HepG2 (cell line): ENCODE results near the gene UNG. TPM values are rescaled to one million over a fixed set of nuclear protein-coding genes. Genes with fewer than 3 reads are reported as not detected.
A peak's percentile ranks its signal among the peaks of the same experiment; 100 is the strongest.

Experiments
- CREB1 ChIP-seq, 2 experiments: fragments of 450-650 bp in 1 of 2; IDR thresholded peaks; 2 replicates each; pipeline ENCODE4 v1.6.1; 2016 to 2017; ENCODE audit warnings: control low read depth in 1 of 2, mild to moderate bottlenecking in 1 of 2, missing compliant biosample characterization in 1 of 2, missing genetic modification characterization in 1 of 2
- DBP ChIP-seq: sonication (generic); formaldehyde crosslinking; IDR thresholded peaks from 2 replicates; pipeline ENCODE4 v1.4.0; 2020; ENCODE audit warnings: missing genetic modification reagents; ENCODE audit errors: not compliant biosample characterization
- IKZF5 ChIP-seq: IDR thresholded peaks from 2 replicates; pipeline ENCODE4 v1.6.1; 2018; ENCODE audit warnings: missing genetic modification reagents, mild to moderate bottlenecking, missing compliant biosample characterization
- REST ChIP-seq, 2 experiments: IDR thresholded peaks; 2 replicates each; pipeline ENCODE4 v1.6.1; 2011 to 2012; ENCODE audit warnings: low read length in 2 of 2, borderline replicate concordance in 1 of 2, low read depth in 1 of 2, mild to moderate bottlenecking in 1 of 2, moderate library complexity in 1 of 2
- RXRA ChIP-seq: sonication (generic); formaldehyde crosslinking; IDR thresholded peaks from 2 replicates; pipeline ENCODE4 v1.5.1; 2020; ENCODE audit warnings: missing genetic modification reagents
- SKI ChIP-seq: fragments of 450-650 bp; IDR thresholded peaks from one replicate; pipeline ENCODE4 v1.6.1; 2018; ENCODE audit warnings: mild to moderate bottlenecking; ENCODE audit not compliant: partially characterized antibody
- ZNF160 ChIP-seq: sonication (generic); formaldehyde crosslinking; IDR thresholded peaks from 2 replicates; pipeline ENCODE4 v1.8.0; 2022; ENCODE audit warnings: mild to moderate bottlenecking, inconsistent platforms, missing genetic modification reagents
- polyA plus RNA-seq, 8 experiments: library from polyadenylated mRNA; depleted of rRNA in 3 of 8; stranded (reverse) in 7 of 8; unstranded in 1 of 8; fragments of >200 nt; fragmentation: Illumina TruSeq in 4 of 8; extraction: Trizol in 4 of 8; gene quantifications; 2 replicates each; pipeline versions ENCODE4 v1.2.1 to v1.2.3, GENCODE V29; 2011 to 2016; ENCODE audit warnings: low read depth in 4 of 8, missing spikeins in 1 of 8, mixed read lengths in 1 of 8; ENCODE audit not compliant: insufficient read depth in 1 of 8
- total RNA-seq, 5 experiments: library from RNA; depleted of rRNA; stranded (reverse); fragments of >200 nt; fragmentation: Illumina TruSeq; extraction: Trizol; gene quantifications; 2 replicates each; pipeline ENCODE4 v1.2.3, GENCODE V29; 2016; ENCODE audit warnings: low read depth in 1 of 5

Gene UNG
- total and polyA plus RNA-seq, 2 of the 13 experiments (the other 11 are each of a cell fraction or from before 2014, with no cell fraction given) = 23.3 to 114 TPM

- TF ChIP-seq REST (IDR thresholded peaks at IDR 0.05; ENCODE audit: borderline replicate concordance in 1 of 2, low read depth in 1 of 2, low read length in 2 of 2) (peak in 1 of 2 experiments; percentile 17; a peak in 1 of 4 replicates), IKZF5 (0 out of 2 replicates have a peak, but pooled peaks have one; percentile 34), CREB1 (IDR thresholded peaks at IDR 0.05) (no peak), CREB1 (CRISPR knock-in tag; IDR thresholded peaks at IDR 0.05) (0 out of 2 replicates have a peak, but pooled peaks have one; percentile 36), SKI (peak; percentile 98), ZNF160 (CRISPR knock-in tag) (0 out of 2 replicates have a peak, but pooled peaks have one; percentile 25), RXRA (peak; percentile 84), DBP (CRISPR knock-in tag) (no peak)
These were observed 10.1 kb upstream of the UNG start (continued) for GRCh38 chr12:109087250-109087649.
